Measurements from ENCODE around the gene ZNF625. TPM values are rescaled to one million over a fixed set of nuclear protein-coding genes. Genes with fewer than 3 reads are reported as not detected.

ZNF625 gene
- total RNA-seq, 2 donors from 2014 or later: 2.3 to 2.9 TPM

- no peak for ATAC-seq
- H3K27ac ChIP-seq: no peak overlapping the region
- intact Hi-C loops (cut with DNase I): loop anchor here (10.0 kb wide), 1 partner anchor 248 kb away; the partner anchor contains the start of gene ZNF69
Observed at GRCh38 chr19:12133069-12133468, 23.5 kb downstream of the ZNF625 start.

GRCh38 chr19:12126707-12127106 is 29.8 kb downstream of the ZNF625 start:
- Histone ChIP-seq H3K4me1 (no peaks in the 10 kb centered on the region), H3K36me3 (replicated peaks in 1 of 2; ENCODE audit: insufficient read depth in 1 of 2, low read depth in 2 of 2) (no peaks in the 10 kb centered on the region), H3K9me3 (no peaks in the 10 kb centered on the region), H3K27ac (no peak overlapping the region), H3K27me3 (no peaks in the 10 kb centered on the region), H3K4me3 (no peak overlapping the region)
- intact Hi-C loops (cut with DNase I): no loop called here
- no peak for TF ChIP-seq POLR2A (IDR thresholded peaks at IDR 0.05)
- peak in 6 of 7 experiments; percentile 48 to 61 (median 54) for TF ChIP-seq CTCF (IDR thresholded peaks at IDR 0.05)
- DNase-seq (peak; percentile 11 to 38 (median 26)), ATAC-seq (no peak)
- 8 to 15% methylated on average over 2 of the region's 2 CpGs for WGBS, 2 donors

More at GRCh38 chr19:12133069-12133468, 23.5 kb downstream of the ZNF625 start:
- Histone ChIP-seq H3K27me3 (no peaks in the 10 kb centered on the region), H3K9me3 (peaks cover 0 to 26% (median 0%) of the 10 kb centered on the region in 3 donors), H3K4me3 (no peak overlapping the region), H3K4me1 (no peaks in the 10 kb centered on the region), H3K36me3 (replicated peaks in 1 of 2; ENCODE audit: insufficient read depth in 1 of 2, low read depth in 2 of 2) (peaks cover 16 to 22% of the 10 kb centered on the region in 2 donors)
- no peak for DNase-seq
- TF ChIP-seq POLR2A (IDR thresholded peaks at IDR 0.05) (no peak), CTCF (IDR thresholded peaks at IDR 0.05) (no peak)
- 87 to 92% methylated on average over 3 of the region's 3 CpGs for WGBS, 2 donors

- TF ChIP-seq POLR2A (IDR thresholded peaks at IDR 0.05) (no peak), CTCF (IDR thresholded peaks at IDR 0.05) (no peak)
- Histone ChIP-seq H3K27ac (no peak overlapping the region), H3K9me3 (no peaks in the 10 kb centered on the region), H3K27me3 (no peaks in the 10 kb centered on the region), H3K36me3 (replicated peaks in 1 of 2; ENCODE audit: insufficient read depth in 1 of 2, low read depth in 2 of 2) (no peaks in the 10 kb centered on the region), H3K4me3 (no peak overlapping the region), H3K4me1 (no peaks in the 10 kb centered on the region)
- intact Hi-C loops (cut with DNase I): no loop called here
- no peak for ATAC-seq
- DNase-seq: no peak
- WGBS, 2 donors: 74 to 87% methylated on average over 29 to 32 of the region's 33 CpGs
Observed at GRCh38 chr19:12117201-12117970, 39.1 kb downstream of the ZNF625 start.

GRCh38 chr19:12113121-12113520 is 43.4 kb downstream of the ZNF625 start:
- DNase-seq (no peak), ATAC-seq (no peak)
- WGBS, 2 donors: 71% methylated on average over 5 of the region's 5 CpGs
- intact Hi-C loops (cut with DNase I): no loop called here
- Histone ChIP-seq H3K9me3 (no peaks in the 10 kb centered on the region), H3K27me3 (no peaks in the 10 kb centered on the region), H3K27ac (no peak overlapping the region), H3K36me3 (replicated peaks in 1 of 2; ENCODE audit: insufficient read depth in 1 of 2, low read depth in 2 of 2) (no peaks in the 10 kb centered on the region), H3K4me1 (no peaks in the 10 kb centered on the region), H3K4me3 (no peak overlapping the region)
- TF ChIP-seq CTCF (IDR thresholded peaks at IDR 0.05) (no peak), POLR2A (IDR thresholded peaks at IDR 0.05) (no peak)

- no peak for TF ChIP-seq POLR2A (IDR thresholded peaks at IDR 0.05)
- intact Hi-C loops (cut with DNase I): no loop called here
- H3K4me3 ChIP-seq: no peak overlapping the region
- no peaks in the 10 kb centered on the region for H3K9me3 ChIP-seq
- no peaks in the 10 kb centered on the region for H3K36me3 ChIP-seq (replicated peaks in 1 of 2; ENCODE audit: insufficient read depth in 1 of 2, low read depth in 2 of 2)
- H3K27me3 ChIP-seq: no peaks in the 10 kb centered on the region
- no peaks in the 10 kb centered on the region for H3K4me1 ChIP-seq
- ATAC-seq (no peak), DNase-seq (no peak)
- no peak overlapping the region for H3K27ac ChIP-seq
- 87 to 90% methylated on average over 8 of the region's 8 CpGs for WGBS, 2 donors
Observed at GRCh38 chr19:12112701-12113100, 43.8 kb downstream of the ZNF625 start.
